ENCODE measurements around the gene FBXL16. TPM values are rescaled to one million over a fixed set of nuclear protein-coding genes. Genes with fewer than 3 reads are reported as not detected.

FBXL16 gene
- total and polyA plus RNA-seq, 2 of the 13 experiments (the other 11 are each of a cell fraction or from before 2014, with no cell fraction given): 0.22 to 2.0 TPM

- TF ChIP-seq SMAD9 (CRISPR knock-in tag; IDR thresholded peaks at IDR 0.05) (no peak), CAMTA2 (CRISPR knock-in tag; IDR thresholded peaks at IDR 0.05; ENCODE audit: borderline replicate concordance) (no peak), GZF1 (CRISPR knock-in tag; IDR thresholded peaks at IDR 0.05) (no peak), BHLHE40 (IDR thresholded peaks at IDR 0.05; ENCODE audit: low read length) (peak; percentile 34; the same call in 1 of the 2 replicates), SOX6 (IDR thresholded peaks at IDR 0.05) (no peak), SOX6 (CRISPR knock-in tag; IDR thresholded peaks at IDR 0.05) (0 out of 2 replicates have a peak, but pooled peaks have one; percentile 23), CBX2 (IDR thresholded peaks at IDR 0.05; ENCODE audit: low read depth, low read length) (no peak), CBX2 (CRISPR knock-in tag; IDR thresholded peaks at IDR 0.05; ENCODE audit: low read depth) (no peak), HDAC2 (CRISPR knock-in tag; IDR thresholded peaks at IDR 0.05) (0 out of 2 replicates have a peak, but pooled peaks have one; percentile 18), ZNF256 (CRISPR knock-in tag; conservative IDR thresholded peaks at IDR 0.05) (no peak), HDAC1 (CRISPR knock-in tag; IDR thresholded peaks at IDR 0.05) (no peak), CREB3 (CRISPR knock-in tag; IDR thresholded peaks at IDR 0.05) (no peak), ONECUT2 (CRISPR knock-in tag; IDR thresholded peaks at IDR 0.05) (no peak), CHD4 (IDR thresholded peaks at IDR 0.05; ENCODE audit: borderline replicate concordance, low read length) (no peak), AGO2 (optimal IDR thresholded peaks at IDR 0.05; ENCODE audit: low read depth, low read length) (peak; percentile 50), SPEN (CRISPR knock-in tag; IDR thresholded peaks at IDR 0.05; ENCODE audit: low read depth) (peak; percentile 28)
- TF ChIP-seq, protein P1, sequence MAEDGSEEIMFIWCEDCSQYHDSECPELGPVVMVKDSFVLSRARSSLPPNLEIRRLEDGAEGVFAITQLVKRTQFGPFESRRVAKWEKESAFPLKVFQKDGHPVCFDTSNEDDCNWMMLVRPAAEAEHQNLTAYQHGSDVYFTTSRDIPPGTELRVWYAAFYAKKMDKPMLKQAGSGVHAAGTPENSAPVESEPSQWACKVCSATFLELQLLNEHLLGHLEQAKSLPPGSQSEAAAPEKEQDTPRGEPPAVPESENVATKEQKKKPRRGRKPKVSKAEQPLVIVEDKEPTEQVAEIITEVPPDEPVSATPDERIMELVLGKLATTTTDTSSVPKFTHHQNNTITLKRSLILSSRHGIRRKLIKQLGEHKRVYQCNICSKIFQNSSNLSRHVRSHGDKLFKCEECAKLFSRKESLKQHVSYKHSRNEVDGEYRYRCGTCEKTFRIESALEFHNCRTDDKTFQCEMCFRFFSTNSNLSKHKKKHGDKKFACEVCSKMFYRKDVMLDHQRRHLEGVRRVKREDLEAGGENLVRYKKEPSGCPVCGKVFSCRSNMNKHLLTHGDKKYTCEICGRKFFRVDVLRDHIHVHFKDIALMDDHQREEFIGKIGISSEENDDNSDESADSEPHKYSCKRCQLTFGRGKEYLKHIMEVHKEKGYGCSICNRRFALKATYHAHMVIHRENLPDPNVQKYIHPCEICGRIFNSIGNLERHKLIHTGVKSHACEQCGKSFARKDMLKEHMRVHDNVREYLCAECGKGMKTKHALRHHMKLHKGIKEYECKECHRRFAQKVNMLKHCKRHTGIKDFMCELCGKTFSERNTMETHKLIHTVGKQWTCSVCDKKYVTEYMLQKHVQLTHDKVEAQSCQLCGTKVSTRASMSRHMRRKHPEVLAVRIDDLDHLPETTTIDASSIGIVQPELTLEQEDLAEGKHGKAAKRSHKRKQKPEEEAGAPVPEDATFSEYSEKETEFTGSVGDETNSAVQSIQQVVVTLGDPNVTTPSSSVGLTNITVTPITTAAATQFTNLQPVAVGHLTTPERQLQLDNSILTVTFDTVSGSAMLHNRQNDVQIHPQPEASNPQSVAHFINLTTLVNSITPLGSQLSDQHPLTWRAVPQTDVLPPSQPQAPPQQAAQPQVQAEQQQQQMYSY (CRISPR knock-in tag; IDR thresholded peaks at IDR 0.05): no peak
- TF ChIP-seq, protein P2, sequence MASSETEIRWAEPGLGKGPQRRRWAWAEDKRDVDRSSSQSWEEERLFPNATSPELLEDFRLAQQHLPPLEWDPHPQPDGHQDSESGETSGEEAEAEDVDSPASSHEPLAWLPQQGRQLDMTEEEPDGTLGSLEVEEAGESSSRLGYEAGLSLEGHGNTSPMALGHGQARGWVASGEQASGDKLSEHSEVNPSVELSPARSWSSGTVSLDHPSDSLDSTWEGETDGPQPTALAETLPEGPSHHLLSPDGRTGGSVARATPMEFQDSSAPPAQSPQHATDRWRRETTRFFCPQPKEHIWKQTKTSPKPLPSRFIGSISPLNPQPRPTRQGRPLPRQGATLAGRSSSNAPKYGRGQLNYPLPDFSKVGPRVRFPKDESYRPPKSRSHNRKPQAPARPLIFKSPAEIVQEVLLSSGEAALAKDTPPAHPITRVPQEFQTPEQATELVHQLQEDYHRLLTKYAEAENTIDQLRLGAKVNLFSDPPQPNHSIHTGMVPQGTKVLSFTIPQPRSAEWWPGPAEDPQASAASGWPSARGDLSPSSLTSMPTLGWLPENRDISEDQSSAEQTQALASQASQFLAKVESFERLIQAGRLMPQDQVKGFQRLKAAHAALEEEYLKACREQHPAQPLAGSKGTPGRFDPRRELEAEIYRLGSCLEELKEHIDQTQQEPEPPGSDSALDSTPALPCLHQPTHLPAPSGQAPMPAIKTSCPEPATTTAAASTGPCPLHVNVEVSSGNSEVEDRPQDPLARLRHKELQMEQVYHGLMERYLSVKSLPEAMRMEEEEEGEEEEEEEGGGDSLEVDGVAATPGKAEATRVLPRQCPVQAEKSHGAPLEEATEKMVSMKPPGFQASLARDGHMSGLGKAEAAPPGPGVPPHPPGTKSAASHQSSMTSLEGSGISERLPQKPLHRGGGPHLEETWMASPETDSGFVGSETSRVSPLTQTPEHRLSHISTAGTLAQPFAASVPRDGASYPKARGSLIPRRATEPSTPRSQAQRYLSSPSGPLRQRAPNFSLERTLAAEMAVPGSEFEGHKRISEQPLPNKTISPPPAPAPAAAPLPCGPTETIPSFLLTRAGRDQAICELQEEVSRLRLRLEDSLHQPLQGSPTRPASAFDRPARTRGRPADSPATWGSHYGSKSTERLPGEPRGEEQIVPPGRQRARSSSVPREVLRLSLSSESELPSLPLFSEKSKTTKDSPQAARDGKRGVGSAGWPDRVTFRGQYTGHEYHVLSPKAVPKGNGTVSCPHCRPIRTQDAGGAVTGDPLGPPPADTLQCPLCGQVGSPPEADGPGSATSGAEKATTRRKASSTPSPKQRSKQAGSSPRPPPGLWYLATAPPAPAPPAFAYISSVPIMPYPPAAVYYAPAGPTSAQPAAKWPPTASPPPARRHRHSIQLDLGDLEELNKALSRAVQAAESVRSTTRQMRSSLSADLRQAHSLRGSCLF (CRISPR knock-in tag; IDR thresholded peaks at IDR 0.05; ENCODE audit: borderline replicate concordance): no peak
- TF ChIP-seq, protein P3, sequence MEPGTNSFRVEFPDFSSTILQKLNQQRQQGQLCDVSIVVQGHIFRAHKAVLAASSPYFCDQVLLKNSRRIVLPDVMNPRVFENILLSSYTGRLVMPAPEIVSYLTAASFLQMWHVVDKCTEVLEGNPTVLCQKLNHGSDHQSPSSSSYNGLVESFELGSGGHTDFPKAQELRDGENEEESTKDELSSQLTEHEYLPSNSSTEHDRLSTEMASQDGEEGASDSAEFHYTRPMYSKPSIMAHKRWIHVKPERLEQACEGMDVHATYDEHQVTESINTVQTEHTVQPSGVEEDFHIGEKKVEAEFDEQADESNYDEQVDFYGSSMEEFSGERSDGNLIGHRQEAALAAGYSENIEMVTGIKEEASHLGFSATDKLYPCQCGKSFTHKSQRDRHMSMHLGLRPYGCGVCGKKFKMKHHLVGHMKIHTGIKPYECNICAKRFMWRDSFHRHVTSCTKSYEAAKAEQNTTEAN (CRISPR knock-in tag; conservative IDR thresholded peaks at IDR 0.05): no peak
Observed at GRCh38 chr16:679814-680624, 25.6 kb downstream of the FBXL16 start, which contains the start of gene STUB1 (continued).
